ENCODE results near the gene PIH1D2. TPM values are rescaled to one million over a fixed set of nuclear protein-coding genes. Genes with fewer than 3 reads are reported as not detected.
"Not testable (repeated sequence)": the region's sequence is repeated elsewhere in the genome, so short reads cannot be mapped to it uniquely, and the experiment has no call there.

Gene PIH1D2
- total and polyA plus RNA-seq, 4 experiments from 2014 or later = not detected

GRCh38 chr11:112044961-112045360, 28.9 kb downstream of the PIH1D2 start:
- Histone ChIP-seq H3K27me3 (ENCODE audit: insufficient read depth, low read length) (no peaks in the 10 kb centered on the region), H3K4me1 (ENCODE audit: insufficient read depth, low read length) (no peaks in the 10 kb centered on the region), H3K4me3 (ENCODE audit: low read length in 2 of 2) (no peak overlapping the region), H3K27ac (ENCODE audit: low read depth, low read length) (no peak overlapping the region), H3K36me3 (ENCODE audit: insufficient read depth, low read length) (peaks cover 6% of the 10 kb centered on the region), H3K9me3 (ENCODE audit: control insufficient read depth in 1 of 2, low read length in 2 of 2) (no peaks in the 10 kb centered on the region)
- CTCF ChIA-PET (ENCODE audit: partially characterized antibody) = no interaction called here
- Mint-ChIP-seq H3K9me3 (no peaks in the 10 kb centered on the region), H3K4me1 (peaks cover 6 to 12% (median 12%) of the 10 kb centered on the region in 4 donors), H3K27me3 (no peaks in the 10 kb centered on the region), H3K27ac (no peak overlapping the region), H3K4me3 (no peak overlapping the region), H3K36me3 (peaks cover 57 to 81% of the 10 kb centered on the region in 2 donors)
- POLR2A ChIA-PET (ENCODE audit: partially characterized antibody) = no interaction called here
- no peak for DNase-seq
- intact Hi-C loops (cut with micrococcal nuclease) = no loop called here

GRCh38 chr11:112042961-112043304, 30.9 kb downstream of the PIH1D2 start:
- Histone ChIP-seq H3K27me3 (ENCODE audit: insufficient read depth, low read length) (no peaks in the 10 kb centered on the region), H3K4me1 (ENCODE audit: insufficient read depth, low read length) (no peaks in the 10 kb centered on the region), H3K4me3 (ENCODE audit: low read length in 2 of 2) (no peak overlapping the region), H3K36me3 (ENCODE audit: insufficient read depth, low read length) (peaks cover 12% of the 10 kb centered on the region), H3K27ac (ENCODE audit: low read depth, low read length) (no peak overlapping the region), H3K9me3 (ENCODE audit: control insufficient read depth in 1 of 2, low read length in 2 of 2) (no peaks in the 10 kb centered on the region)
- peaks cover 0 to 12% (median 7%) of the 10 kb centered on the region in 4 donors for H3K4me1 Mint-ChIP-seq
- no peak overlapping the region for H3K4me3 Mint-ChIP-seq
- H3K27ac Mint-ChIP-seq = peak overlapping the region in 1 of 7 donors; percentile 42
- peaks cover 57 to 76% of the 10 kb centered on the region in 2 donors for H3K36me3 Mint-ChIP-seq
- no peaks in the 10 kb centered on the region for H3K27me3 Mint-ChIP-seq
- no peak for DNase-seq
- ChIA-PET POLR2A (ENCODE audit: partially characterized antibody) (no interaction called here), CTCF (ENCODE audit: partially characterized antibody) (no interaction called here)
- intact Hi-C loops (cut with micrococcal nuclease) = no loop called here
- no peaks in the 10 kb centered on the region for H3K9me3 Mint-ChIP-seq

GRCh38 chr11:112042161-112042960, 31.5 kb downstream of the PIH1D2 start:
- peak overlapping the region in 3 of 7 donors; percentile 6 to 18 (median 15) for H3K27ac Mint-ChIP-seq
- POLR2A ChIA-PET (ENCODE audit: partially characterized antibody) = no interaction called here

GRCh38 chr11:112037527-112037926, 36.3 kb downstream of the PIH1D2 start:
- Histone ChIP-seq H3K4me1 (ENCODE audit: insufficient read depth, low read length) (no peaks in the 10 kb centered on the region), H3K4me3 (ENCODE audit: low read length in 2 of 2) (no peak overlapping the region), H3K9me3 (ENCODE audit: control insufficient read depth in 1 of 2, low read length in 2 of 2) (no peaks in the 10 kb centered on the region), H3K27me3 (ENCODE audit: insufficient read depth, low read length) (no peaks in the 10 kb centered on the region), H3K27ac (ENCODE audit: low read depth, low read length) (no peak overlapping the region), H3K36me3 (ENCODE audit: insufficient read depth, low read length) (peaks cover 20% of the 10 kb centered on the region)
- peaks cover 37 to 58% of the 10 kb centered on the region in 2 donors for H3K36me3 Mint-ChIP-seq
- CTCF ChIA-PET (ENCODE audit: partially characterized antibody) = no interaction called here
- no peak overlapping the region for H3K4me3 Mint-ChIP-seq
- no peaks in the 10 kb centered on the region for H3K27me3 Mint-ChIP-seq
- no peaks in the 10 kb centered on the region for H3K9me3 Mint-ChIP-seq
- POLR2A ChIA-PET (ENCODE audit: partially characterized antibody) = no interaction called here
- no peak for DNase-seq
- intact Hi-C loops (cut with micrococcal nuclease) = no loop called here
- peaks cover 4 to 10% (median 6%) of the 10 kb centered on the region in 4 donors for H3K4me1 Mint-ChIP-seq
- no peak overlapping the region for H3K27ac Mint-ChIP-seq

More at GRCh38 chr11:112042161-112042960, 31.5 kb downstream of the PIH1D2 start:
- no peaks in the 10 kb centered on the region for H3K27me3 ChIP-seq (ENCODE audit: insufficient read depth, low read length)
- peaks cover 0 to 11% (median 6%) of the 10 kb centered on the region in 4 donors for H3K4me1 Mint-ChIP-seq
- peaks cover 16% of the 10 kb centered on the region for H3K36me3 ChIP-seq (ENCODE audit: insufficient read depth, low read length)
- intact Hi-C loops (cut with micrococcal nuclease) = no loop called here
- H3K36me3 Mint-ChIP-seq = peaks cover 51 to 76% of the 10 kb centered on the region in 2 donors
- no peaks in the 10 kb centered on the region for H3K27me3 Mint-ChIP-seq
- H3K27ac ChIP-seq (ENCODE audit: low read depth, low read length) = no peak overlapping the region
- no peaks in the 10 kb centered on the region for H3K9me3 Mint-ChIP-seq
- CTCF ChIA-PET (ENCODE audit: partially characterized antibody) = no interaction called here
- H3K4me3 Mint-ChIP-seq = no peak overlapping the region
- no peaks in the 10 kb centered on the region for H3K4me1 ChIP-seq (ENCODE audit: insufficient read depth, low read length)
- no peak for DNase-seq
- H3K4me3 ChIP-seq (ENCODE audit: low read length in 2 of 2) = no peak overlapping the region
- no peaks in the 10 kb centered on the region for H3K9me3 ChIP-seq (ENCODE audit: control insufficient read depth in 1 of 2, low read length in 2 of 2)

GRCh38 chr11:112033902-112034301, 39.9 kb downstream of the PIH1D2 start:
- peaks cover 29% of the 10 kb centered on the region for H3K36me3 ChIP-seq (ENCODE audit: insufficient read depth, low read length)
- Mint-ChIP-seq H3K27ac (no peak overlapping the region), H3K4me1 (peaks cover 1 to 14% (median 8%) of the 10 kb centered on the region in 4 donors), H3K36me3 (peaks cover 36 to 59% of the 10 kb centered on the region in 2 donors), H3K27me3 (no peaks in the 10 kb centered on the region), H3K4me3 (no peak overlapping the region), H3K9me3 (no peaks in the 10 kb centered on the region)
- no peak overlapping the region for H3K27ac ChIP-seq (ENCODE audit: low read depth, low read length)
- POLR2A ChIA-PET (ENCODE audit: partially characterized antibody) = no interaction called here
- no peak overlapping the region for H3K4me3 ChIP-seq (ENCODE audit: low read length in 2 of 2)
- H3K9me3 ChIP-seq (ENCODE audit: control insufficient read depth in 1 of 2, low read length in 2 of 2) = no peaks in the 10 kb centered on the region
- DNase-seq = no peak
- CTCF ChIA-PET (ENCODE audit: partially characterized antibody) = no interaction called here
- no peaks in the 10 kb centered on the region for H3K4me1 ChIP-seq (ENCODE audit: insufficient read depth, low read length)
- intact Hi-C loops (cut with micrococcal nuclease) = no loop called here
- H3K27me3 ChIP-seq (ENCODE audit: insufficient read depth, low read length) = no peaks in the 10 kb centered on the region

- Mint-ChIP-seq H3K4me3 (no peak overlapping the region), H3K27ac (peak overlapping the region in 2 of 7 donors; percentile 4 to 60), H3K4me1 (peaks cover 8 to 37% (median 21%) of the 10 kb centered on the region in 4 donors), H3K36me3 (peaks cover 31 to 56% of the 10 kb centered on the region in 2 donors), H3K9me3 (peaks cover 0 to 4% (median 0%) of the 10 kb centered on the region in 8 donors), H3K27me3 (no peaks in the 10 kb centered on the region)
- Histone ChIP-seq H3K9me3 (ENCODE audit: control insufficient read depth in 1 of 2, low read length in 2 of 2) (no peaks in the 10 kb centered on the region), H3K4me1 (ENCODE audit: insufficient read depth, low read length) (peaks cover 5% of the 10 kb centered on the region), H3K27me3 (ENCODE audit: insufficient read depth, low read length) (no peaks in the 10 kb centered on the region), H3K27ac (ENCODE audit: low read depth, low read length) (no peak overlapping the region), H3K36me3 (ENCODE audit: insufficient read depth, low read length) (peaks cover 18% of the 10 kb centered on the region), H3K4me3 (ENCODE audit: low read length in 2 of 2) (no peak overlapping the region)
- intact Hi-C loops (cut with micrococcal nuclease) = loop anchor here (10.0 kb wide), 1 partner anchor 425 kb away; the partner anchor contains the start of gene SIK2
- no peak for DNase-seq
- POLR2A ChIA-PET (ENCODE audit: partially characterized antibody) = no interaction called here
- CTCF ChIA-PET (ENCODE audit: partially characterized antibody) = no interaction called here
These were observed 44.4 kb downstream of the PIH1D2 start for GRCh38 chr11:112029460-112029859.

- H3K4me3 Mint-ChIP-seq; H3K27ac Mint-ChIP-seq; DNase-seq; H3K4me3 ChIP-seq (ENCODE audit: low read length in 2 of 2); H3K27me3 ChIP-seq (ENCODE audit: insufficient read depth, low read length); POLR2A ChIA-PET (ENCODE audit: partially characterized antibody); H3K9me3 Mint-ChIP-seq; H3K27ac ChIP-seq (ENCODE audit: low read depth, low read length); H3K9me3 ChIP-seq (ENCODE audit: control insufficient read depth in 1 of 2, low read length in 2 of 2); H3K27me3 Mint-ChIP-seq; CTCF ChIA-PET (ENCODE audit: partially characterized antibody): not testable (repeated sequence)
- H3K36me3 ChIP-seq (ENCODE audit: insufficient read depth, low read length) = peaks cover 18% of the 10 kb centered on the region
- H3K4me1 ChIP-seq (ENCODE audit: insufficient read depth, low read length) = peaks cover 15% of the 10 kb centered on the region
- intact Hi-C loops (cut with micrococcal nuclease) = loop anchor here (10.0 kb wide), 1 partner anchor 422 kb away; the partner anchor contains the start of gene SIK2
- H3K36me3 Mint-ChIP-seq = peaks cover 19 to 44% of the 10 kb centered on the region in 2 donors
- peaks cover 13 to 44% (median 29%) of the 10 kb centered on the region in 4 donors for H3K4me1 Mint-ChIP-seq
These were observed 46.9 kb downstream of the PIH1D2 start for GRCh38 chr11:112026784-112027410.

Measured in CD4-positive, alpha-beta memory T cell (primary cell).